DMS79 (cell line): ENCODE results near the gene TOR2A.

Experiments used
- DNase-seq: peaks from one replicate; lab custom pipeline; 2025; lab: John Stamatoyannopoulos, UW

The TOR2A gene

GRCh38 chr9:127742435-127743088 lies 7.5 kb upstream of the TOR2A start:
- DNase-seq: no peak

- no peak for DNase-seq
Observed at GRCh38 chr9:127741831-127742434, 6.8 kb upstream of the TOR2A start.

- DNase-seq: no peak
Observed at GRCh38 chr9:127739614-127740330, 4.7 kb upstream of the TOR2A start.

GRCh38 chr9:127738666-127739065 lies 3.6 kb upstream of the TOR2A start:
- no peak for DNase-seq

GRCh38 chr9:127735530-127736185 lies 564 bp upstream of the TOR2A start:
- DNase-seq: no peak

- no peak for DNase-seq
Observed at GRCh38 chr9:127734247-127734746, 797 bp downstream of the TOR2A start.

- no peak for DNase-seq
Observed at GRCh38 chr9:127733614-127734013, 1.5 kb downstream of the TOR2A start.

GRCh38 chr9:127732444-127732843 lies 2.6 kb downstream of the TOR2A start:
- no peak for DNase-seq

- no peak for DNase-seq
Observed at GRCh38 chr9:127731938-127732337, 3.2 kb downstream of the TOR2A start.

- DNase-seq: no peak
Observed at GRCh38 chr9:127730799-127731410, 4.2 kb downstream of the TOR2A start.

- DNase-seq: no peak
Observed at GRCh38 chr9:127730262-127730661, 4.8 kb downstream of the TOR2A start.

GRCh38 chr9:127729522-127730256 lies 5.4 kb downstream of the TOR2A start:
- no peak for DNase-seq

GRCh38 chr9:127728808-127729207 lies 6.3 kb downstream of the TOR2A start:
- DNase-seq: no peak

GRCh38 chr9:127726871-127727270 lies 8.2 kb downstream of the TOR2A start:
- DNase-seq: no peak

GRCh38 chr9:127724012-127724411 lies 11.1 kb downstream of the TOR2A start:
- DNase-seq: peak; percentile 33

- DNase-seq: peak; percentile 33
Observed at GRCh38 chr9:127723444-127723843, 11.7 kb downstream of the TOR2A start.

GRCh38 chr9:127723013-127723412 lies 12.1 kb downstream of the TOR2A start:
- DNase-seq: no peak

GRCh38 chr9:127722055-127722745 lies 12.9 kb downstream of the TOR2A start:
- DNase-seq: no peak

GRCh38 chr9:127721391-127721821 lies 13.7 kb downstream of the TOR2A start:
- no peak for DNase-seq

- no peak for DNase-seq
Observed at GRCh38 chr9:127720865-127721227, 14.2 kb downstream of the TOR2A start.
